GM04504 (cell line): ENCODE data around the gene ZBTB40.

Experiments
- DNase-seq: peaks from one replicate; pipeline ENCODE4 v3.0.0-alpha.2; 2012; ENCODE audit warnings: low read depth

ZBTB40 gene, protein sequence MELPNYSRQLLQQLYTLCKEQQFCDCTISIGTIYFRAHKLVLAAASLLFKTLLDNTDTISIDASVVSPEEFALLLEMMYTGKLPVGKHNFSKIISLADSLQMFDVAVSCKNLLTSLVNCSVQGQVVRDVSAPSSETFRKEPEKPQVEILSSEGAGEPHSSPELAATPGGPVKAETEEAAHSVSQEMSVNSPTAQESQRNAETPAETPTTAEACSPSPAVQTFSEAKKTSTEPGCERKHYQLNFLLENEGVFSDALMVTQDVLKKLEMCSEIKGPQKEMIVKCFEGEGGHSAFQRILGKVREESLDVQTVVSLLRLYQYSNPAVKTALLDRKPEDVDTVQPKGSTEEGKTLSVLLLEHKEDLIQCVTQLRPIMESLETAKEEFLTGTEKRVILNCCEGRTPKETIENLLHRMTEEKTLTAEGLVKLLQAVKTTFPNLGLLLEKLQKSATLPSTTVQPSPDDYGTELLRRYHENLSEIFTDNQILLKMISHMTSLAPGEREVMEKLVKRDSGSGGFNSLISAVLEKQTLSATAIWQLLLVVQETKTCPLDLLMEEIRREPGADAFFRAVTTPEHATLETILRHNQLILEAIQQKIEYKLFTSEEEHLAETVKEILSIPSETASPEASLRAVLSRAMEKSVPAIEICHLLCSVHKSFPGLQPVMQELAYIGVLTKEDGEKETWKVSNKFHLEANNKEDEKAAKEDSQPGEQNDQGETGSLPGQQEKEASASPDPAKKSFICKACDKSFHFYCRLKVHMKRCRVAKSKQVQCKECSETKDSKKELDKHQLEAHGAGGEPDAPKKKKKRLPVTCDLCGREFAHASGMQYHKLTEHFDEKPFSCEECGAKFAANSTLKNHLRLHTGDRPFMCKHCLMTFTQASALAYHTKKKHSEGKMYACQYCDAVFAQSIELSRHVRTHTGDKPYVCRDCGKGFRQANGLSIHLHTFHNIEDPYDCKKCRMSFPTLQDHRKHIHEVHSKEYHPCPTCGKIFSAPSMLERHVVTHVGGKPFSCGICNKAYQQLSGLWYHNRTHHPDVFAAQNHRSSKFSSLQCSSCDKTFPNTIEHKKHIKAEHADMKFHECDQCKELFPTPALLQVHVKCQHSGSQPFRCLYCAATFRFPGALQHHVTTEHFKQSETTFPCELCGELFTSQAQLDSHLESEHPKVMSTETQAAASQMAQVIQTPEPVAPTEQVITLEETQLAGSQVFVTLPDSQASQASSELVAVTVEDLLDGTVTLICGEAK

DNA sequence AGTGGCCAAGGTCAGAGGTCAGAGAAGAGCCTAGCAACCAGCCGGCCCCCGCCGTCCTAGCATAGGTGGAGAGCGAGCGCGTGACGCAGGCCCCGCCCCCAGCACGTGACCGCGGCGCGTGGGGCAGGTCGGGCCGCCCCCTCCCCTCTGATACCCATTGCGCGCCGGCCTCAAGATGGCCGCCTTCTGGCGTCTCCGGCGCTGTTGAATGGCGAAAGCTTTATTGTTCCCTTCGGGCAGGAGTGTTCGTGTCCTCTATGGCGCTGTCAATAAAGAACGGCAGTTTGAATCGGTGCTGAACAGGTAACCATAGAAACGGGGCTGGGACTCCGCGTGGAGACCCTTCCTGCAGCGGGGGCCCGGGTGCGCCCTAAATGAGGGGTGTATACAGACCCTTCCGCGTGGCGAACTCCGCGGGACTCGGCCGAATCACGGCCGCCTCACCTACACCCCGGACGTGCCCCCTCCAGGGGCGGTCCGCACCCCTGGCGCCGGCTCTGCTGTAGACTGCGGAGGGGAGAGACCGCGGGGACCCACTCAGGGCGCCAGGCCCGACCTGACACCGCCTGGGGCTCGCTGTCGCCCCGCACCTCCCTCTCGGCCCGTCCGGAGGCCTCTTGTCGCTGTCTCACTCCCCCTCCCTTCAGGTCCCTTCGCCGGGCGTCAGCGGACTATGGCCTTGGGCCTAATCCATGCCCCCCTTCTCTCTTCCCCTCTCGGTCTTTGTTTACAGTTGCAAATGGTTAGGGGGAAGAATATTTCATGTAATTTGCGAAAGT is at the start of gene ZBTB40:
TSS of gene ZBTB40 (plus strand) at position 150 of the 779 bp plus-strand sequence. CDS start 38,098 bp downstream, outside the sequence.
- DNase-seq = peak; percentile 93

- no peak for DNase-seq
These were observed 49.1 kb upstream of the ZBTB40 start for GRCh38 chr1:22402356-22403053.

DNA sequence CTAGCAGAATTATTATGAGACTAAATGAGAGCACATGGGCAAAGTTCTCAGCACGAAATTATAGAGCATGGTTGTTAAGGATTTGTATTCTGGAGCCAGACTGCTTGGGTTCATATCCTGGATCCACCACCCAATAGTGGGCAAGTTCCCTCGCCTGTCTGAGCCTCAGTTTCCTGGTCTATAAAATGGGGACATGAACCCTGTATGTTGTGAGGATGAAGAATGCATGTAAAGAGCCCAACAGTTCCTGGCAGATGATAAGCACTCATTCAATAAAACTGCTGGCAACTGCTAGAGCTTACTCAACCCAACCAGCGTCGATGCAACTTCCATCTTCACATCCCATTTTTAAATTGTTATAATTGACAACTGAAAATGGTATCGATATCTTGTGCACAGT is 47.2 kb upstream of the ZBTB40 start:
- DNase-seq = no peak

DNA sequence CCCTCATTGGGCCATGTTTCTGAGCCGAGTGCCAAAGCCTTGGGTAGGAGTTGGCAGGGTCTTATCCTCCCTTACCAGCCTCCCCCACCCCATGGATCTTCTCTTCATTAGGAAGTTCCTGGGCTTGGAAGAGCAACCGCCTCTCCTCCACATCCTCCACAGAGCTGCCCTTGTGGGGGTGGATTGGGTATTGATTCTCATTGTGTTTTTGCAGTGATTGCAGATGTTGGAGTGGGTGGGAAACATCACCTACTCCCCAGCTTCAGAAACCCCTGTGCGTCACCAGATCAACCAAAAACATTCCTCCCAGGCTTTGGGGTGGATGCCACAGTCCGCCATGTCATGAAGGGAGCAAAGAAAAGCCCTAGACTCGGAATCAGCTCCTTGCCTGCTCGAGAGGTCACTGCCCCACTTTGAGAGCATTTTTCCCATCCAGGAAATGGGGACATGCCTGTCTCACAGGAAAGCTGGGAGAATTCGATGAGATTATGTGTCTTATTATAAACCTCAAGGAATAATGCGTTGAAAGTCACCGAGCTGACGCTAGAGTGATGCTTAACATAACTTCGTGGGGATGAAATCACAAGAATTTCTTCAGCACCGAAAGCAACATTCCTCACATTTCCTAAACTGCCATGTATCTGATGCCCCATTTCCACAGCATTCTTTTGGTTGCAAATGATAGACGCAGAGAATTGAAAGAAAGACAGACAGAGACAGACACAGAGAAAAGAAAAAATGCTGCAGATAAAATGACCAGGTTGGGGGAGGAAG is 44.7 kb upstream of the ZBTB40 start:
- DNase-seq = no peak

DNA sequence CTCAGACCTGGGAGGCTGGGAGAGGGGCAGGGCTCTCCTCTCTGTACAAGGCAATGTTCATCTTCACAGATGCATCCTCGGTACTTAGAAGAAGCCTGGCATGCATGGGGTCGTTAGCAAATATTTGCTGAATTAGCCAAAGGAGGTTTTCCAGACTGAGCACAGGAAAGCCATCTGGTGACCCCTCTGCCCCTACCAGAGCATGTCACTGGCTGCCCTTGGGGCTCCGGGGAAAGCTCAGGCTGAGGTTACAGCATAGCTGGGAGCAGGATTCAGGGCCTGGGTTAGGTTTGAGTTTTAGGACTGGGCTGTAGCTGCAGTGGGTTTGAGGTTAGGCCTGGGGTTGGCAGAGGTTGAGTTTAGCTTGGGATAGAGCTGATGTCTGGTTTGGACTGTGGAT is 43.4 kb upstream of the ZBTB40 start:
- DNase-seq = no peak

- DNase-seq = no peak
These were observed 41.2 kb upstream of the ZBTB40 start for GRCh38 chr1:22410401-22410800.

GRCh38 chr1:22410928-22411495 is 40.6 kb upstream of the ZBTB40 start:
- no peak for DNase-seq

- no peak for DNase-seq
These were observed 40.1 kb upstream of the ZBTB40 start for GRCh38 chr1:22411589-22411988.

DNA sequence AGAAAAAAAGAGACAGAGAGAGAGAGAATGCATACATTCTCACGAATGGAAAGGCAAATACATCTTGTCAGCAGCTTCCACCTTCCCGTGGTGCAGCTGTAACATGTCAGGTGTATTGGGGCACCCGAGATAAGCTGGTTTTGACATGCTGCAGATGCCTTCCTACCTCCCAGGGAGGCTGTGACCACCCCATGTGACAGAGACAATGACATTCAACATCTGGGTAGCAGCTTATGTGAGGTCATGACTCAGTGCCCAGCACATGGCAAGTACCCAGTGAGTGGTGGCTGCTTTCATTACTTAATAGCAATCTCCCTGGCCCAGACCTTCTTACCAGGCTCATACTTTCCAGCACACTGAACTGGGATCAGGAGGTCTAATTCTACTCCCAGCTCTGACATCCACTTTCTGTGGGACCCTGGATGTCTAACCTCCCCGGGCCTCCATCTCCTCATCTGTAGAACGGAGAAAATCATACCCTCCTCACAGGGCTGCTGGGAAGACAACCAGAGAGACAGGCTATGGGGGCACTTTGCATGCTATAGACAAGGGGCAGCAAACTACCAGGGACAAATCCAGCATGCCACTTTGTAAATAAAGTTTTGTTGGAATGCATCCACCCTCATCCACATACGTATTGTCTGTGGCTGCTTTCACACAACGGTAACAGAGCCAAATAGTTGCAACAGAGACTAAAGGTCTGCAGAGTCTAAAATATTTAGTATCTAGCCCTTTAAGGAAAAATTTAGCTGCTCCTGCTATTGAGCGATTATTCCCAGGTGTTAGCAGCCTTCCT is 38.5 kb upstream of the ZBTB40 start:
- DNase-seq = no peak

DNA sequence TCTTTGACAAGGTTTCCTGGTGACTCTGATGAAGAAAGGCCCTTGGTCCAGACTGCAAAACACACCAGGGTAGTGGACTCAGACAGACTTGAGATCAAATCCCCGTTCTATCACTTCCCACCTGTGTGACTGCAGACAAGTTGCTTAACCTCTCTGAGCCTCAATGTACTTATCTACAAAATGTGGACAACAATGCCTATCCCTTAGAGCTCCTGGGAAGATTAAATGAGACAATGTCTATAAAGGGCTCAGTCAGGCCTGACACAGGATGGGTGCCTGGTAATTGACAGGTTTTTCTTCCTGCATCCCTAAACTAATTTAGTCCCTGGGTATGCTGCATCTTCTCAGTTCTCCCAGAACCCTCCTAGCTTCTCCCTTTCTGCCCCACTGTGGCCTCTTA is 37.9 kb upstream of the ZBTB40 start:
- DNase-seq = no peak

DNA sequence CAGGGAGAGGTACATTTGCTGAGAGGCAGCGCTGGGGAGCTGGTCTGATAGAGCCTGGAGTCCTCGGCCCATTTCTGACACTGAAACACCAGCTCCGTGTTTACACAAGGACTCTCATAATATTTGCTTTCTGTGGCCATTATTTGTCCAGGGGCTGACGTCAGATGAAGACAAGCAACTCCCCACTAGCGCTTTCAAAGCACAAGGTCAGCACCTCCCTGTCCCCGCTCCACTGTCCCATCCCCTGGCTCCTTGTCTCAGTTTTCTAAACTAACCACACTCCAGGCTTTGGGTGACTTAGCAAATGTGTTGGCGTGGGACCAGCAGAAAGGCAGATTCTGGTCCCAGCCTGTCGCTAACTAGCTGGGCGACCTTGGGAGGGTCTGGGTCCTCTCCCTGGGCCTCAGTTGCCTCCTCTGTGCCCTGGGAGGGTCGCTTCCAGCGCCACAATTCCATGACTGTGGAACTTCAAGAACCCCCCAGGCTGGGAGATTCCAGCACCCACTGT is 37.4 kb upstream of the ZBTB40 start:
- DNase-seq = no peak

DNA sequence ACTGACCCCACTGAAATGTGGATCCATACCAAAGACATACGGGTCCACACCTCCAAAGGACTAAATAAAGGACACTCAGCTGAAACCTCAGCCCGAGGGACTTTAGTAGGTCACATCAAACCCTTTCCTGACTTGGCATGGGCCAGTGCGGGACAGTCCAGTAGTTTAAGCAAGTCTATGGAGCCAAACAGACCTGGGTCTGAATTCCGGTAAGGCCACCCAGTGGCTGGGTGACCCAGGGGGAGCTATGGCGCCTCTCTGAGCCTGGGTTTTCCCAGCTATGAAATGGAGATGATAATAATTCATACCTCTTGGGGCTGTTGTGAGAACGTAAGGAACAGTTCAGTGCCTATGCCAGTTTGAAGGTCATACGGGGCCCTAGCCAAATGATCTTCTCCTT is 36.2 kb upstream of the ZBTB40 start:
- no peak for DNase-seq

DNA sequence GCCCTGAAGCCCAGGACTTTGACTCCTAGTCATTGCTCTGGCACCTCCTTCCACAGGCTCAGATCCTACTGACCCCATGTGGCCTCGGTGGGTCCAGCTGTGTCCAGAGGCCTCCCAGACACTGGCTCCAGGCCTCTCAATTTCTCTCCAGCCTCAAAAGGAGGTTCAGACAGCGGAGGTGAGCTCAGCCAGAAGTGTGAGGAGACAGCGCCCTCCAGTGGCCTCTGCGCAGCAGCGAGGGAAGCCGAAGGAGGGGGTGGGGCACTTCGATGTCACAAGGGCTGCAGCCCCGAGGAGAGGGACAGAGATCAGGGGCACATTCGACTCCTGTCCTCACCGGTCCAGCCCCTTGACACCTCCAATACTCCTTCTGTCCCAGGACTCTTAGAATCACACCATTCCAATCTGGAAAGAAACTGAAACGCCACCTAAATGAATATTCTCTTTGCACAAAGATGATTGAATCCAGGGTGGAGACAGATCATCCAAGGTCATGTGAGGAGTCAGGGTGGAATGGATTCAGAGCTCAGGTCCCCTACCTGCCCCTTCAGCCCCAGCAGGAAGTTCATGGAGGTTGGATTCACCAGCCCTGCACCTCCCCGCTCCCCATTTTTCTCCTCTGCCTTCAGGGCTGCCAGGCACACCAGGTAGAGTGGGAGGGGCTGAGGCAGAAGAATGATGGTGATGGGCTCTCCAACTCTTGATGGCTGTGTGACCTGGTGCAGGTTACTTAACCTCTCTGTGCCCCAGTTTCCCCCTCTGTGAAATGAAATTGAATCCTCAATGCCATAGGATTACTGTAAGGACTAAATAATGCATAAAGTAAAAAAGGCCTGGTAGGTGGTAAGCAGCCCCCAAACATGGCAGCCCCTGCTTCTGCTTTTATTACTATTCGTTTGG is 34.8 kb upstream of the ZBTB40 start:
- DNase-seq = peak; percentile 39

DNA sequence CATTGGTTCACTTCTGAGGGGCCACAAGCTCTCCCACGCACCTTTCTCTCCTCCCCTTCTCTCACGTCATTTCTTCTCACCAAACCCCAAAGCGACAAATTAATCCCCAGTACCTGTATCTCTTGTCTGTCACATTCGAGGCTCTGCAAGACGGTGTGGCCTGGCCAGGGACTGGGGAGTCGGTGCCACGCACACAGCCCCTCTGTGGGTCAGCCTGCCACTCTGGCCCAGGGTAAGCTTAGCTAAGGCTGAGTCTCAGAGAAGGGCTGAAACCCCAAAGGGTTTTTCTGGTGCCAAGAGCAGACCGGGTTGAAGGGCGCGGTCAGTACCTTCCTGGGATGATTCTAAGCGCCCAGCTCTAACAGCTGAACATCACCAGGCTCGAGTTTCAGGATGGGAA is 34.2 kb upstream of the ZBTB40 start:
- DNase-seq = no peak

- no peak for DNase-seq
These were observed 33.3 kb upstream of the ZBTB40 start for GRCh38 chr1:22418312-22418711.

- DNase-seq = peak; percentile 42
These were observed 32.7 kb upstream of the ZBTB40 start for GRCh38 chr1:22418933-22419382.

DNA sequence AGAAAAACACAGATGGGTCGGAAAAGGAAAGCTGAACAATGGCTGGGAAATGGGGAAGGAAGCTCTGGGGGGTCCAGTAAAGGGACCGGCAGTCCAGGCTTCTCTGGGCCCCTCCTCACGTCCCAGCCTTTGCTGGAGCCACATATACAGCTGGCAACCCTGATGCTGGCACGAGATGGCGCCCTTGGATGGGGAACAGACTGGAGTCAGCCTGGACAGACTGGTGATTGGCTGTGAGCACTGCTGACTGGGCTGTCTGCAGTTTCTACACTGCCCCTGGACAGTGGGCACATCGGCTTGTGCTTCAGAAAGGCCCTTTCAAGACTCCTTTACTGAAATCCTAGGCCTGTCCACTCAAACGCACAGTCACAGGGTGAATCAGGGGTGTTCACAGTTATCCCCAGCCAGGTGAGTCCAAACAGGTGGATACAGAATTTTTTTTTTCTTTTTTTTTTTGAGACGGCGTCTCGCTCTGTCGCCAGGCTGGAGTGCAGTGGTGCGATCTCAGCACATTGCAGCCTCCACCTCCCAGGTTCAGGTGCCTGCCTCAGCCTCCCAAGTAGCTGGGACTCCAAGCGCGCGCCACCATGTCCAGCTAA is 31.1 kb upstream of the ZBTB40 start:
- DNase-seq = peak; percentile 59
